Activated T-cell treated with anti-CD3 and anti-CD28 coated beads for 24 hours (primary cell): Measurements from ENCODE around the gene SLC22A23.

Experiments
- DNase-seq: peaks from one replicate; pipeline ENCODE4 v3.0.0-alpha.2; 2020; ENCODE audit warnings: low read depth

Gene SLC22A23

DNA sequence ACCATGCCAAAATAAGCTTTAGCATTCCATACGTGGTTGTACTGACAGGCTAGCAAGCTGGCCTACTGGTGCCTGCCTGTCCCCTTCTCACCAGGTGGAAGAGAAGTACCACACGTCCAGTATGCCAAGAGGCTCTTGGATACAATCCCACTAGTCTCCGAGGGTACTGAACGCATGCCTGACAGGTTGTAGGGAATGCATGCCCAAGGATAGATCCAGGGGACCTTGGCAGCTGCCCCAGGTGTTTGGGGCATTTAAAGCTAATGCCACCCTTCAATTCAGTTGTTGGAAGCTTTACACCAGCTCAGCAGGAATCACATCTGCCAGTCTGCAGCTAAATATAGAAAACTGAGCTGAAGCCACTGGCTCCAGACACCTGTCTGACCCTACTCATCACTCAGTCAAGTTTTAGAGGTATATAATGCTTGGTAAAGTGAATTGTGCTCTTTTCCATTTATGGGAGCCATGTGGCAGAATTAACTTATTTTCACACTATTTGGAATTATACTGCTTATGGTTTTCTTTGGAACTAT, 234.3 kb downstream of the SLC22A23 start:
- DNase-seq, result no peak

DNA sequence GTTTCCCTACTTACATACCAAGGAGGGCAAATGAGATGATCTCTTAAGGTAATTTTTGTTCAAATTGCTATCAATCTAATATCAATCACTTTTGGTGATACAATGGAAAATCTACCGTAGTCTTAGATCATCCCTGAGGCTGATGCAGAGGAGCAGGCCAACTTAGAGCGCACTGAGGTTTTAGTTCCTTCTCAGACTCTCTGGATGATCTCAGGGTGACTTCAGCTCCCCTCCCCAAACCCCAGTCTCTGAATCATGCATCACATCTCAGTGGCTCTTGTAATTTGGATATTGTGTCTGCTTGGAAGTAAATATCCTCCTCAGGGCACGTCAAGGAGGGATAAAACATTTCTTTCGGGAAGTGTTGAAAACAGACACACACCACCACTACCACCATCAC, 235.3 kb downstream of the SLC22A23 start:
- no peak for DNase-seq

DNA sequence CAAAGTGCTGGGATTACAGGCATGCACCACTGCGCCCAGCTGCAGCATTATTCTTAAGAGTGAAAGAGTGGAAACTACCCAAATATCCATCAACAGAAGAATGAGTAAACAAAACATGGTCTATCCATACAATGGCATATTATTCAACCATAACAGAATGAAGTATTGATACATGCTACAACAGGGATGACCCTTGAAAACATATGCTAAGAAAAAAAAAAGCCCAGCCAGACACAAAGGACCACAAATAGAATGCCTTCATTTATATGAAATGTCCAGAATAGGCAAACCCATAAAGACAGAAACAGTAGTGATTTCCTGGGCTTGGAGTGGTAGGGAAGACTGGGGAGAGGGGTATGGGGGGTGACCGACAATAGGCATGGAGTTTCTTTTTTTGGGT, 236.5 kb downstream of the SLC22A23 start:
- no peak for DNase-seq
